H4 (cell line): ENCODE results near the gene RAI1. TPM values are rescaled to one million over a fixed set of nuclear protein-coding genes. Genes with fewer than 3 reads are reported as not detected.
A peak's percentile ranks its signal among the peaks of the same experiment; 100 is the strongest.
"Not testable (repeated sequence)": the region's sequence is repeated elsewhere in the genome, so short reads cannot be mapped to it uniquely, and the experiment has no call there.

Source experiments
- DNase-seq: peaks from one replicate; pipeline ENCODE4 v3.0.0-alpha.2; 2015; ENCODE audit warnings: low spot score
- total RNA-seq: library from RNA; depleted of rRNA; stranded (reverse); fragments of >200 nt; shearing (Covaris generic); gene quantifications from 2 replicates; pipeline ENCODE4 v1.2.3, GENCODE V29; 2014; rRNA removed

Gene RAI1
- total RNA-seq: 2.4 and 3.6 TPM in 2 replicates

GRCh38 chr17:17681187-17681743 is at the start of gene RAI1:
Gene RAI1, plus strand, starts transcription at chr17:17681458. Its CDS starts 111,491 bp downstream, at chr17:17792949.
- peak; percentile 69 for DNase-seq

GRCh38 chr17:17632690-17633089 is 48.6 kb upstream of the RAI1 start:
- not testable (repeated sequence) for DNase-seq

DNA sequence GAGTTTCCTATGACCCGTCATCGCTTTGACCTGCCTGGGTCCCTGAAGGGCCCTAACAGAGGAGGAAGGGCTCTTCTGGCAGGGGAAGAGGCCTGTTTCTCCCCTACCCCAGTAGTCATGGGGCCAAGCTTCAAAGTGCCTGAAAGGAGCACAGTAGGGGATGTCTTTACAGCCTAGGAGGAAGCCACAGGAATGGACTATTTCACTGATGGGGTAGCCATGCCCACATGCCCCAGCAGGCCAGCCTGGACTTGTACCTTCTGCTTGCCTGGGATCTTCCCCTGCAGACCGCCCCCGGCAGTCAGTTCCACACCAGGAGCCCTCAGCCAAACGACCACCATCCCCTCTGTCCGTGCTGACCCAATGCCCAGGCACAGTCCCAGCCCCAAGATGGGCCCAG is 47.9 kb upstream of the RAI1 start:
- DNase-seq: no peak

GRCh38 chr17:17635126-17635525 is 46.1 kb upstream of the RAI1 start:
- no peak for DNase-seq

GRCh38 chr17:17635537-17636271 is 45.6 kb upstream of the RAI1 start:
- not testable (repeated sequence) for DNase-seq

GRCh38 chr17:17636272-17636885 is 44.9 kb upstream of the RAI1 start:
- no peak for DNase-seq

DNA sequence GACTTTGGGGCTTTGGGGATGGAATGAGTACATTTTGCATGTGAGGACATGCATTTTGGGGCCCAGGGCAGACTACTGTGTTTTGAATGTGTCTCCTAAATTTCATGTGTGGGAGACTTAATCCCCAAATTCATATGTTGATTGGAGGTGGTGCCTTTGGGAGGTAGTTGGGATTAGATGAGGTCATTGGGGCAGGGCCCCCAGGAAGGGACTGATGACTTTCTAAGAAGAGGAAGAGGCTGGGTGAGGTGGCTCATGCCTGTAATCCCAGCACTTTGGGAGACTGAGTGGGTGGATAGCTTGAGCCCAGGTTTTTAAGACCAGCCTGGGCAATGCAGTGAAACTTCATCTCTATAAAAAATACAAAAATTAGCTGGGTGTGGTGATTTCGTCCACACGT is 42.8 kb upstream of the RAI1 start:
- DNase-seq: no peak

- not testable (repeated sequence) for DNase-seq
Measured at GRCh38 chr17:17639661-17640270, 41.5 kb upstream of the RAI1 start.

- peak; percentile 69 for DNase-seq
Measured at GRCh38 chr17:17641621-17642409, 39.4 kb upstream of the RAI1 start.

GRCh38 chr17:17645148-17645547 is 36.1 kb upstream of the RAI1 start:
- DNase-seq: not testable (repeated sequence)

DNA sequence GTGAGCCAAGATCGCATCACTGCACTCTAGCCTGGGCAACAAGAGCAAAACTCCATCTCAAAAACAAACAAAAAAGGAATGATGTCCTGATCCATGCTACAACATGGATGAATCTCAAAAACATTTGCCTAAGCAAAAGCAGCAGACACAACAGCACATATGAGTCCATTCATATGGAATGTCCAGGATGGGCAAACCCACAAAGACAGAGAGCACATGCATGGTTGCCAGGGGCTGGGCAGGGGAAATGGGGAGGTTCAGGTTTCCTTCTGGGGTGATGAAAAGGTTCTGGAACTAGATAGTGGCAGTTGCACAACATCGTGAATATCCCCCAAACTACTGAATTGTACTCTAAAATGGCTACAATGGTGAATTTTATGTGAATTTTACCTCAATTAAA is 35.3 kb upstream of the RAI1 start:
- no peak for DNase-seq

- DNase-seq: no peak
Measured at GRCh38 chr17:17647524-17648178, 33.6 kb upstream of the RAI1 start.

DNA sequence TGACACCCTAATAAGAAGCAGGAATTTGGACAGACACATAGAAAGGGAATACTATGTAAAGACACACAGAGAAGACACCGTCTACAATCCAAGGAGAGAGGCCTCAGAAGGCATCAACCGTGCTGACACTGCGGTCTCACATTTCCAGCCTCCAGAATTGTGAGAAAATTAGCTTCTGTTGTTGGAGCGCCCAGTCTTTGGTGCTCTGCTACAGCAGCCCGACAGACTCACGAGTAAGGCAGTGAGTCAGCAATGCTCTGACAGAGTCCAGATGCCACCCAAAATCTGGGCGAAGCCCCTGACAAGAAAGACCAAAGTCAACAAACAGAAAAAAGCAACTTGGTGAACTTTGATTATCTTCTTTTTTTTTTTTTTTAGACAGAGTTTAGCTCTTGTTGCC is 32.5 kb upstream of the RAI1 start:
- DNase-seq: no peak

GRCh38 chr17:17650959-17651358 is 30.3 kb upstream of the RAI1 start:
- DNase-seq: no peak

DNA sequence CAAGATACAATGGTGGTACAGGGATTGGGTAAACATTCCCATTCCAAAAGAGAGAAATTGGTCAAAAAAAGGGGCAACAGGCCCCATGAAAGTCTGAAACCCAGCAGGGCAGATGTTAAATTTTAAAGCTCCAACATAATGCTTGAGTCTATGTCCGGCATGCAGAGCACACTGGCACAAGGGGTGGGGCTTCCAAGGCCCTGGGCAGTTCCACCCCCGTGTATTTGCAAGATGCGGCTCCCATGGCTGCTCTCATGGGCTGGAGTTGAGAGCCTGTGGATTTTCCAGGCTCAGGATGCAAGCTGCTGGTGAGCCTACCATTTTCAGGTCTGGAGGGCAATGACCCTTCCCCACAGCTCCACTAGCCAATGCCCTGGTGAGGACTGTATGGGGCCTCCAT is 27.9 kb upstream of the RAI1 start:
- DNase-seq: no peak

- DNase-seq: no peak
Measured at GRCh38 chr17:17659340-17659739, 21.9 kb upstream of the RAI1 start.

DNA sequence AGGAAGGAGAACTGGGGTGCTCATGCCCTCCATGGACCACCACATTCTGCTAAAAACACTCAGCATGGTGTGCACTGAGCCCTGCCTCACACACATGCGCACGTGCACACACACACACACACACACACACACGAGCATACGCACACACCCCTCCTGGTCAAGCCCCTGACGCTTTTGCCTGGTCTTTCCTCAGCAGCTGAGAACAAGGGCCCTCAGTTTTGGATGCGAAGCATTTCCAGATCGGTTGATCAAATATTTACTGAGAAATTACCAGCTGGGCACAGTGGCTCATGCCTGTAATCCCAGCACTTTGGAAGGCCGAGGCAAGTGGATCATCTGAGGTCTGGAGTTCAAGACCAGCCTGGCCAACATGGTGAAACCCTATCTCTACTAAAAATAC is 20.1 kb upstream of the RAI1 start:
- no peak for DNase-seq

DNA sequence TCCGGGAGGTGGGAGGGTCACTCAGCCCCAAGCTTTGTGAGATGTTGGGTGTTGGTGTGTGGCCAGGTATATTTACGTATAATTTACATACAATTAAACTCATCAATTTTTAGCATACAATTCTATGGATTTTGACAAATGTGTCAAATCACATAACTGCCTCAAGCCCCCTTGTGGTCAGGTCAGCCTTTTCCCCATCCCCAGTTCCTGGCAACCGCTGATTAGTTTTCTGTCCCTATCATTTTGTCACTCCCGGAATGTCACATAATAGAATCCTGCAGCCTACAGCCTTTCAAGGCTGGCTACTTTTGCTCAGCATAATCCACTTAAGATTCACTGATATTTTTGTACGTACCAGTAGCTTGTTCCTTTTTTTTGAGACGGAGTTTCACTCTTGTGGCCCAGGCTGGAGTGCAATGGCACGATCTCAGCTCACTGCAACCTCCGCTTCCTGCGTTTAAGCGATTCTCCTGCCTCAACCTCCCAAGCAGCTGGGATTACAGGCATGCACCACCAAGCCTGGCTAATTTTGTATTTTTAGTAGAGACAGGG is 19.3 kb upstream of the RAI1 start:
- DNase-seq: no peak

DNA sequence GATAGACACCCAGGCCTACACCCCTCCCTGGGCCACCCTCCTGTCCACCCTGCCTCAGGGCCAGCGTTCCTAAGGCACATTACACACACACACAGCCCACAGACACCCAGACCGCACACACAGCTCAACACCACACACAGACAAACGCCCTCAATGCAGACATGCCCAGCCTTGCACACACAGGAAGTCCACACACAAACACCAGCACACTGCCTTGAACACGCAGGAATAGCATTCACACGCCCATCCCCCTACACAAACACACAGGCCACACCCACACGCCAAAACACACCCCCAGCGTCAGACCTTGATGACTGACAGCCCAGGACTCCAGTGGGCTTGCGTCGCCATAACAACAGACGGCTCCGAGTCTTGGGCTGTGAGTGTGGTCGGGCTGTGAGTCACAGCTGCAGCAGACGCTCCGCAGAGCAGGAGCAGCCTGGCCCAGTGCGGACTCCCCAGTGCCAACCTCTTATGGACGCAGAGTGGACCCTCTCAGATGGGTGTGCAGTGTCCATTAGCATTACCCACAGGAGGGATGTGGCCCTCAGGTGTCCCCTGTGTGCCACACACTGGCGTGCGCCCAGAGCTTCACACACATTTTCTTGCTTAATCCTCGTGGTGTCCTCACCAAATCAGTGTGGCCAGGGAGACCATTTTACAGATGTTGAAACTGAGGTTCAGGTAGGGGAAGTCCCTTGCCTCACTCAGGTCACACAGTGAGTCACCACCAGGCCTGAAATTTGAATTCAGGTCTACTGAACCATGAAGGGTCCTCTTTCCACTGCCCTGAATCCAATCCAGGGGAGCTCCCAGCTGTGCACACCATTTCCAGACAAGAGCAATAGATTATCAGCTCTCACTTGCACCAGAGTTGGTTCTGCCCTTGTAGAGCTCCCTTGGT is 17.8 kb upstream of the RAI1 start:
- DNase-seq: peak; percentile 95

DNA sequence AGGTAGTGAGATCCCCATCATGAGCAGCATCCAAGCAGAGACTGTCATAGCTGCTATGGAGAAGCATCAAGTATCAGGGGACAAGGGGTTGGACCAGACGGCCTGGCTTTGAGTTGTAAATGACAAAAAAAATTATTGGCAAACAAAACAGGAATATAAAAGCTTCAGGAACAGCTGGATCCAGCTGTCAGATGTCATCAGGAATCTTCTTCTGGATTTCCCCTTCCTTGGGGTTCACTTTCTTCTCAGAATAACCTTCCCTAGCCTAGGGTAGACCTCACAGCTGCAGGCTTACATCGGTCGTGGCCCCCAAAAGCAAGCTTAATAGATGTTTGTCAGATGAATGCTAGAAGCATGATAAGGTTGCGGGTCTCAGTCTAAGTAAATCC is 17.2 kb upstream of the RAI1 start:
- no peak for DNase-seq
